AG10803 (cell line): ENCODE results near the gene GRIK2.
A peak's percentile ranks its signal among the peaks of the same experiment; 100 is the strongest.

Source experiments
- DNase-seq: peaks from one replicate; pipeline ENCODE4 v3.0.0; 2010; ENCODE audit warnings: low read depth
- H3K4me3 ChIP-seq: 2 replicates; pipeline ENCODE4 v1.5.1; 2011; ENCODE audit warnings: mild to moderate bottlenecking, low read length, control low read depth
- TF ChIP-seq, protein P1 (sequence below): conservative IDR thresholded peaks from 2 replicates; pipeline ENCODE4 v1.5.1; 2011; ENCODE audit warnings: mild to moderate bottlenecking, low read length, control low read depth, inconsistent platforms

Gene GRIK2

DNA sequence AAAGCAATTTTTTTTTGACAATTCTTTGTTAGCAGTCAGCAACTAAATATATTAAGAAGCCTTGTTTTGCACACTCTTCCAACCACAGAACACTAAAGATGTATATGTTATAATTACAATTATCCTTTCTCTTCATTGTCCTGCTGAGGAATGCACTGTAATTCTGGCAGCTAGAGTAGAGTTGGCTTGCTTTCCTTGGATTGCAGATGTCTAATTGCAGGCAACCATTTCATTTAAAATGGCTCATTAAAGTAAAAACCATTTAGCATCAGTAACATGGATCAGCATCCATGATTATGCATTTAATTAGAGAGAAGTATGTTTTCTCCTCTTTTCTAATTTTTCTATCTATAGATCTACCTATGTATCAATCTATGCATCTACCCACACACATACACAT is 335.4 kb downstream of the GRIK2 start:
- no peak for DNase-seq
- TF ChIP-seq, protein P1, sequence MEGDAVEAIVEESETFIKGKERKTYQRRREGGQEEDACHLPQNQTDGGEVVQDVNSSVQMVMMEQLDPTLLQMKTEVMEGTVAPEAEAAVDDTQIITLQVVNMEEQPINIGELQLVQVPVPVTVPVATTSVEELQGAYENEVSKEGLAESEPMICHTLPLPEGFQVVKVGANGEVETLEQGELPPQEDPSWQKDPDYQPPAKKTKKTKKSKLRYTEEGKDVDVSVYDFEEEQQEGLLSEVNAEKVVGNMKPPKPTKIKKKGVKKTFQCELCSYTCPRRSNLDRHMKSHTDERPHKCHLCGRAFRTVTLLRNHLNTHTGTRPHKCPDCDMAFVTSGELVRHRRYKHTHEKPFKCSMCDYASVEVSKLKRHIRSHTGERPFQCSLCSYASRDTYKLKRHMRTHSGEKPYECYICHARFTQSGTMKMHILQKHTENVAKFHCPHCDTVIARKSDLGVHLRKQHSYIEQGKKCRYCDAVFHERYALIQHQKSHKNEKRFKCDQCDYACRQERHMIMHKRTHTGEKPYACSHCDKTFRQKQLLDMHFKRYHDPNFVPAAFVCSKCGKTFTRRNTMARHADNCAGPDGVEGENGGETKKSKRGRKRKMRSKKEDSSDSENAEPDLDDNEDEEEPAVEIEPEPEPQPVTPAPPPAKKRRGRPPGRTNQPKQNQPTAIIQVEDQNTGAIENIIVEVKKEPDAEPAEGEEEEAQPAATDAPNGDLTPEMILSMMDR, result no peak
- no peak overlapping the region for H3K4me3 ChIP-seq

GRCh38 chr6:101730954-101731353 is 337.4 kb downstream of the GRIK2 start:
- H3K4me3 ChIP-seq, result no peak overlapping the region
- TF ChIP-seq, protein P1, result no peak
- peak; percentile 7 for DNase-seq

DNA sequence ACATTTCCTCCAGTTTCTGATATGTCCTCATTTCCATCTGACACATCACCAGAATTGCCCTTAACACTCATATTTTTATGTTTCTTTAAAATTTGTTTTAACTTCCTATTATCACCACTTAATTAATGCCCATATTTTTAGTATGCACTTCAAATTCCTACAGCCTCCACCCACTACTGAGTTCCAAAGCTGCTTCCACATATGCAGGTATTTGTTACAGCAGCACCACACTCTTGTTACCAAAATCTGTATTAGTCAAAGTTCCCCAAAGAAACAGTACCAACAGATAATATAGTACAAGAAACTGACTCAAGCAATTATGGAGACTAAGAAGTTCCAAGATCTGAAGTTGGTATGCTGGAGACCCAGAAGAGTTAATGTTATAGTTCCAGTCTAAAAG is 340.4 kb downstream of the GRIK2 start:
- TF ChIP-seq, protein P1, result no peak
- DNase-seq, result no peak
- no peak overlapping the region for H3K4me3 ChIP-seq

DNA sequence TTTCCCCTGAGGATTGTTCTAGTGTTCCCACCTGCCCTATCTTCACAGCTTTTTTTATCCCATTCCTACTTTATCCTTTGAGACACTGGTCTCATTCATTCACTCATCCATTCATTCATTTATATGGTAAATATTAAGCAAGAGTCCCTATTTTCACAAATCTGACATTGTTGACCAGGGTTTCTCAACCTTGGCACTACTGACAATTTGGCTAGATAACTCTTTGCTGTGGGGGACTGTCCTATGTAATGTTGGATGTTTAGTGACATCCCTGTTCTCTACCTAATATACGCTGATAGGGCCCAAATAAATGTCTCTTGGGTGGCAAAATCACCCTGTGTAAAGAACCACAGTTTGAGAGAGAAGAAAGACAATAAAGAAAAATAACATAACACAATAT is 345.0 kb downstream of the GRIK2 start:
- H3K4me3 ChIP-seq, result no peak overlapping the region
- TF ChIP-seq, protein P1, result no peak
- no peak for DNase-seq

GRCh38 chr6:101740631-101741030 is 347.1 kb downstream of the GRIK2 start:
- TF ChIP-seq, protein P1, result no peak
- H3K4me3 ChIP-seq, result no peak overlapping the region
- no peak for DNase-seq

- H3K4me3 ChIP-seq, result no peak overlapping the region
- DNase-seq, result no peak
- TF ChIP-seq, protein P1, result no peak
Observed at GRCh38 chr6:101741474-101742171, 348.1 kb downstream of the GRIK2 start.

DNA sequence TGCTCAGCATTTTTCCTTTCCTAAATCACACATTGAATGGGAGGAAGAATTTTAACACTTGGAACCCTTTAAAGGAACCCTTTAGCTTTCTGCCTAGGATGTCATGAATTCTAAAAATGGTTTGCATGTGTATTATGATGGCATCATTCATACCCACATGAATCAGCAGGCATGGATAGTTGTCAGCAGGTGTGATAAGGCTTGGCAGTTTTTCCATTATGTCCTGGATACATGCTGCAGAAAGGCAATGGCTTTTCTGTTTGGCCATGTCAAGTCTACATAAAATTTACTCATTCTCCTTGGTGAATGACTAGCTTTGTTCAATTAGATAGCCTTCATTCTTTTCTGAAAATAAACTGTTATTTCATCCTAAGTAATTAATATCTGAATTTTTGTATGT is 353.7 kb downstream of the GRIK2 start:
- no peak overlapping the region for H3K4me3 ChIP-seq
- DNase-seq, result no peak
- TF ChIP-seq, protein P1, result no peak
